ENCODE data around the gene CCT5.
"Not testable (repeated sequence)": the region's sequence is repeated elsewhere in the genome, so short reads cannot be mapped to it uniquely, and the experiment has no call there.

The CCT5 gene

DNA sequence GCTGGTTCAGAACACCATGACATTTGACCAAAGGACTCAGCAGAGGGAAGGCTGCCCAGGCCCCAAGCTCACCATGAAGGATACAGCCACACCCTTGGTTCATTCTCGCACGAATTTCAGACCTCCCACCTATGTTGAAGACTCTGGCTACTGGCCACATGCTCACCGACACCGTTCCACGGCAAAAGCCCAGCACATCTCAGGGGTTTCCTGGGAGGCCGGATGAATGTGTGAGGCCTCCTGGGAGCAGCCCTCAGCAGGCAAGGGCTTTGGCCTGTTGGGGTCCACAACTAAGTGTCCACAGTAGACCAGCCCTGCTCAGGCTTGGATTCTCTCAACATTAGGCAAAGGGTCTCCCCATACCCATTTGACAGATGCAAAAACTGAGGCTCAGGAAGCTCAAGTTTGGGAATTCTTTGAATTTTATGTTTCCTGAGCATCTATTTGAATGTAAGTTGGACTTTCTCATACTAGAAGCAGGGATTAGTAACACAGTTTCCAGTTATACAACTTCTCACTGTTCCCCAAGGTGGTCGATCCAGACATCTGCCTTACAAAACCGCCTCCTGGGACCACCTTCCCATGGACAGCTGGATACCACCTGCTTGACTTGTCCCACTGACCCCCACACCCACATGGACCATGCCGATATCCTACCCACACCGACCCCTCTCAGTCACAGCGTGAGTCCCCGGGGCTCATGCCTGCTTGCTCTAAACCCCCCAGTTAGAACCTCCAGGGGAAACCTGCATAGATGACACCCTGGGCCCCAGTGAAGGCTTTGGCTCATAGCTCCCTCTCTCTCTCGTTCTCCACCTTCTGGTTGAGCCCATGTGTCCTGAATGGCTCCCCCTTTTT lies 27.9 kb downstream of the CCT5 start:
- DNase-seq (ENCODE audit: low read depth), result no peak

DNA sequence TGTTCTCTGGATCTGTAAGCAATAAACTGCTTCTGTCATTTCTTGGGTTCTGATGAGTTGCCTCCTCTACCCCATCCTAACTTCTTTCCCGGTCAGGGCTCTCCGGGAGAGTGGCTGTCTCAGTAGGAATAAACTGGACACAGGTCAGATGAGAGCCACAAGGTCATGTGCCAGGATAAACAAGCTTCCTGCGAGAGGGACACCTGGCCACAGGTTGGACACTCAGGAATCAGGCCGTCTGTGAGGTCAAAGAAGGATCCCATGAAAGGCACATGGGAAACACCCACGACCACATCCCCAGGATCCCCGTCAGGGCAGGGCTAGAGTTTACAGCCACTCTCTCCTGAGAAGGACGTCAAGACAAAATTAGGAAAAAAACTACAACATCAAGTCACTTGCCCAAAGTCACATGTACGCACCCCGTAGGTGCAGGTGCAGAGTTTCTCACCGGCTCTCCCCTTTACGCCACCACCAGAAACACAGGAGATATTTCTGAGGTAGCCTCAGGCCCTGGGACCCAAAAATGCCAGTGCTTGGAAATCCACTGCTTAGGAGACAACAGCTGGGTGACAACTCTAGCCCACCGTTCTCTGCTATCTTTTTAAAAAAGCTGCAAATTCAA lies 28.7 kb downstream of the CCT5 start:
- no peak for DNase-seq (ENCODE audit: low read depth)

DNA sequence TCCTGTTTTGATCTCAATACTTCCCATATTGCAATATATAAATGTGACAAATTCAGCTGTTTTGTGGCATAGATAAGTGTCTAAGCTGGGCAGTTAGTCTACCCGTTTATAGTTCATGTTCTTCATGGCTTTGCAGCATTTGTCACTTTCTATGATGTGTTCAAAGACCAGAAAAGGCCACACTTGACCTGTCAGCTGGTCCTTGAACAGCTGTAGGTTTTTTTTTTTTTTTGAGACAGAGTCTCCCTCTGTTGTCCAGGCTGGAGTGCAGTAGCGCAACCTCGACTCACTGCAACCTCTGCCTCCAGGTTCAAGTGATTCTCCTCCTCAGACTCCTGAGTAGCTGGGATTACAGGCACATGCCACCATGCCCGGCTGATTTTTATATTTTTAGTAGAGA lies 29.2 kb downstream of the CCT5 start:
- no peak for DNase-seq (ENCODE audit: low read depth)

DNA sequence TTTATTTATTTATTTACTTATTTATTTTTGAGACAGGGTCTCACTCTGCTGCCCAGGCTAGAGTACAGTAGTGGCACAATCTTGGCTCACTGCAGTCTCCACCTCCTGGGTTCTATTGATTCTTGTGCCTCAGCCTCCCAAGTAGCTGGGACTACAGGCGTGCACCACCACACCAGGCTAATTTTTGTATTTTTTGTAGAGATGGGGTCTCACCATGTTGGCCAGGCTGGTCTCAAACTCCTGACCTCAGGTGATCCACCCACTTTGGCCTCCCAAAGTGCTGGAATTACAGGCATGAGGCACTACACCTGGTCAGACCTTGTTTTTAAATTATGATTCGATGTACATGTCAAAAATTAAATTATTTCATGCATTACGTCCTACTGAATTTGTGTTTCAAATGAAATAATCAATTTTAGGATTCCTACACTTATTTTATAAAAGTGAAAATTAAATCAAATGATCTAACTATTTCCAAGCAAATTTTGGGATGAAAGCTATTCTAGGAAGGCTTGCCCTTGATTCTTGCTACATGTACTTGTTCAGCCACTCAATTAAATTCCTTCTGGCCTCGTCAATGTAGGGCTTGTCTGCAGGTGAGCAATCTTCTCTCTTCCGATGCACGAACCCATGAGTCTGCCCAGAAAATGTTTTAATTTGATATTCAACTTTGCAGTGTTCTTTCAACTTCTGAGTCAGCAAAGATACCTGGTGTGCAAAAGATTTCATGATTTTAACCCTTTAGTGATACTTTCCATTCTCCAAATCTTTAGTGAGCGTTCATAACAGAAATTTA lies 30.0 kb downstream of the CCT5 start:
- no peak for DNase-seq (ENCODE audit: low read depth)

DNA sequence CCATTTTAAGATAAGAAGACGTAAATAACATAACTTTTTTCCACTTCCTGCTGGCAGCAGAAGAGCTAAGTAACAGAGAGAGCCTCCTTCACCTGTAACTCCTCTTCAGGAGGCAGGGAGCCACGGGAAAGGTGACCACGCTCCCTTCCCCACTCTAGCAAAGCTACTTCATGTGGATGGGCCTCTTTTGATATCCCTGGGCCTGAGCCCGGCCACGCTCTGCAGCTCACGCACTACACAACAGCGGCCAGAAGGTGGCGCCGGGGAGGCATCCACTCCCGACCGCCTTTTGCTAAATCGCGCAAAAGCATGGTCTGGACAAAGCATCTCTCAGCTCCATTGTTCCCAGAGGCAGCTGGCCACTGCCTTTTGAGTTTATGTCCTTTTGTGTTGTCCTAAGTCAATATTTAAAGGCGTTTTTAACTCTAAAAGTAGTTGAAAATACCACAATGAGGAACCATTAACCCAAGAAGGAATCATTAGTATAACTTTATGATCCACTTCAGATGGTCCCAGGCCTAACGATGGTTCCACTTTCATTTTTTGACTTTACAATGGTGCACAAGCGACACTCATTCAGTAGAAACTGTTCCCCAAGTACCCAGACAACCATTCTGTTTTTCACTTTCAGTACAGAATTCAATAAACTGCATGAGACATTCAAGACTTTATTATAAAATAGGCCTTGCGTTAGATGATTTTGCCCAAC lies 34.0 kb downstream of the CCT5 start:
- DNase-seq (ENCODE audit: low read depth), result peak; percentile 61

DNA sequence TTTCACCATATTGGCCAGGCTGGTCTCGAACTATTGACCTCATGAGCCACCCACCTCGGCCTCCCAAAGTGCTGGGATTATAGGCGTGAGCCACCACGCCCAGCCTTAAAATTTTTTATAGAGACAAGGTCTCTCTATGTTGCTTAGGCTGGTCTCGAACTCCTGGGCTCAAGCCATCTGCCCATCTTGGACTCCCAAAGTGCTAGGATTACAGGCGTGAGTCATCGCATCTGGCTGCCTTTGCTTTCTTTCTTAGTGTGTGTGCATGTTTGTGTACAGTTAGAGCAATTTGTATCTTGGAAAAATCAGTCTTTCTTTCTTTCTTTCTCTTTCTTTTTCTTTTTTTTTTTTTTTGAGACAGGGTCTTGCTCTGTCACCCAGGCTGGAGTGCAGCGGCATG lies 35.3 kb downstream of the CCT5 start:
- DNase-seq (ENCODE audit: low read depth), result not testable (repeated sequence)

DNA sequence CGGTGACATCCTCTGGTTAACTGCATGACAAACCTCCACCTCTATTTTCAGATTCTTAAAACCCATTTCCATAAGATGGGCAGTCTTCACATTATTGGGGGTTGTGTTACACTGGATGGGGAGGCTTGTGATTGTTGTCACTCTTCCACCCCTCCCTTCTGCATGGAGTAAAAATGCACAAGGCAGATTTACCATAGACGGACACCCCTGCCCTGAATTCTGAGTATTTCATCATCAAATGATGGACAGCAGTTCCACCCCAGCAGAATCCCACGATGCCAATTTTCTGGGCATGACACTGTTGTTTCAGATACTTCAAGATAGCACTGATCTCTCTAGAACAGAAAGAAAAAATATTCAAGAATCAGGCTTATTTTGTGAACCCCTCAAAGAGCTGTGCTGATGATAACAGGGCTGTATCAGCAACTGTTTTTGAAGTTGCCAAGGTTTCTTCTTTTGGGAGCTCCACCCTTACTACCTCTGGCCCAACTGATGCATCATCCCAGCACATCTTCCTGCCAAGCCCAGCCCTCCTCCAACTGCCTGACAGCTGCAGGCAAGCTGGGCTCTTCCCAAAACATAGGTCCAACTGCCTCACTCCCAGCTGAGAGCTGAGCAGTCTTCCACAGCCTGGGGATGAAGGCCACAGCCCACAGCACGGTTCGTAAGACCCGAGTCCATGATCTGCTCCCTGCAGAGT lies 36.2 kb downstream of the CCT5 start:
- DNase-seq (ENCODE audit: low read depth), result no peak

DNA sequence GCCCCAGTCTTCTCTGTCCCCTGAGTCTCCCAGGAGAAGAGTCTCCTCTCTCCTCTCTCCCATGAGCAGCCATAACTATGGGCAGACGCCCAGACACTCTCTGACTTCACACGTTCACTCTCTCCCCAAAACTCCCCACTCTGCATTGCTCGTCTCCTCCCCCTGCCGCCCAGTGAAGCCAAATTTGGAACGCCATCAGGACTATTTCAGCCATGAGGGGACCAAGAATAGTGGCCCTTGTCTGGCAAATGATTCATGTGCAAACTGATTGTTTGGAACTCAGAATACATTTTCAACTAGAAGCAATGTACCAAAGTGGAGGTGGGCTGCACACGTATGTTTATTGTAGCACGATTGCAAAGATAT lies 36.8 kb downstream of the CCT5 start:
- no peak for DNase-seq (ENCODE audit: low read depth)

DNA sequence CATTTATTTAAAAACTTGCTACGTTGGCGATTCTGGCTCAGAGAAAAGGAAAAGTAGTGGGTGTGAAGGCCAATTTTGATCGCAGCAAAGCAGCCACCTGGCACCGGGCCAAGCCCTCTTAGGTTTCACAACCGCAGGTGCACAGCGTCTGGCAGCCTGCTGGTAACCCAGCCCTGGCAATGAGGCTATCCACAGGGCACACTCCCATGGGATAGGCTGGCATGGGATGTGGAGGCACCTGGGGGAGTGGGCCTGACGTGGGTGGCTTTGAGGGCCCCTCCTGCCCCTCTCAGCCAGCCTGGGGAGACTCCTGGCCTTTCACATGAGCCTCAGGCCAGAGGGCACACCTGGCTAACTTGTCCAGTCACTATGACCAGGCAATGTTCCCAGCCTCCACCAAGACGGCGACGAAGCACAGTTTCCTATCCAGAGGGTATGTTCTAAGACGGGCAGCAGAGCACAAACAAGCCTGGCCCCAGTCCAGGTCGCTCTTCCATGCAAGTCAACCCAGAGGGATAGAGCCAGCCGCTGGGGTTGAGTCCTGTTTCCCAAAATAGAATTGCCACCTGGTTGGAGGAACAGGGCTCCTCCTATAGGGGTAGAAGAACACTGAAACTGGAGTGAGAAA lies 38.6 kb downstream of the CCT5 start:
- no peak for DNase-seq (ENCODE audit: low read depth)

DNA sequence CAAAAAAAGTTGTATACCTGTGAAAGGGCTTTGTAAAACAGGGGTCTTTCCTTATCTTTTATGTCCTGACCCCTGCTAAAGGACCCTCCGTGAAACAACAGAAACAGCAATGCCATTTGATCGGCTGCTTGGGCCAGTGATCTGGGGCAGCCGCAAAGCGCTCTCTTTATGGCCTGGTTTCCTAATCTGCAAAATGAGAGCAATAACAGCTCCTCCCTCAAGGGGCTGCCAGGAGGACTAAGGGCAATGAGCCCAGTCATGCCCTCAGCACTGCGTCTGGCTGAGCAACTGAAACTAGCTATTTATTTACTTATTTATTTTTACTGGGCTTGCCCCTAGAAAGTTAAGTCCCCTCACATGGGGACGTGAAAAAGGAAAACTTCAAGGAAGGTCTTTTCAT lies 39.3 kb downstream of the CCT5 start:
- DNase-seq (ENCODE audit: low read depth), result no peak

DNA sequence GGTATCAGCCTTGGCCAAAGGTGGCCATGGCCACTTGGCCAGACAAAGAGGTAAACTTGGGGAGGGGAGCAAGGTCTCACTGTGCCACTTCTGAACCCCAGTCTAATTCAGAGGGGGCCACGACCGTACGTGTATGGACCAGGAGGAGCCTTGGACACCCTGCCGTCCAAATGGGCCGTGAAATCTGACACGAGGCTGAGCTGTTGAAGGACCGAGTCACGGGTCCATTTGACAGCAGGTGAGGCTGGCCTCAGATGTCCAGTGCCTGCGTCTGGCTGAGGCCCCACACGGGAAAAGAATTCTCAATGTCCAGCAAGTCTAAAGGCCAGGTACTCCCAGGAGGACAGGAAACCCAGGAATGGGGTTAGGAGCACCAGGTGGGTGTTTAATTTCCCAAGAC lies 39.9 kb downstream of the CCT5 start:
- no peak for DNase-seq (ENCODE audit: low read depth)

DNA sequence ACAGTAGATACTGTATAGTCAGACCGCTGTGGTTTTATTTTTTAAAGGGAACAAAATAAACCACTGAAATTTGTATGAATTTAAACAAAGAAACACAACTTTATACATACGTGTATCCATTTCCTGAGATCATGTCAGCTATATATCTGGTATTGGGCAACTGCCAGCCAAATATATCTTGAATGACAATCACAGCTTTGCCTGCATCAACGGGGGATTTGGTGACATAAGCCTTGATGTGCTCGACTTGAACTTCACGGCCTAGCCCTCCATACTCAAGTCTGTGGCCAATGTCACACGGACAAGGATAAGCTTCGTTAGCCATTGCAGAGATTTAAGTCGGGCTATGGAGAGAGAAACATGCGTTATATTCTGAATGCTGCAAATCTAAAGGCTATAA lies 40.4 kb downstream of the CCT5 start:
- no peak for DNase-seq (ENCODE audit: low read depth)

DNA sequence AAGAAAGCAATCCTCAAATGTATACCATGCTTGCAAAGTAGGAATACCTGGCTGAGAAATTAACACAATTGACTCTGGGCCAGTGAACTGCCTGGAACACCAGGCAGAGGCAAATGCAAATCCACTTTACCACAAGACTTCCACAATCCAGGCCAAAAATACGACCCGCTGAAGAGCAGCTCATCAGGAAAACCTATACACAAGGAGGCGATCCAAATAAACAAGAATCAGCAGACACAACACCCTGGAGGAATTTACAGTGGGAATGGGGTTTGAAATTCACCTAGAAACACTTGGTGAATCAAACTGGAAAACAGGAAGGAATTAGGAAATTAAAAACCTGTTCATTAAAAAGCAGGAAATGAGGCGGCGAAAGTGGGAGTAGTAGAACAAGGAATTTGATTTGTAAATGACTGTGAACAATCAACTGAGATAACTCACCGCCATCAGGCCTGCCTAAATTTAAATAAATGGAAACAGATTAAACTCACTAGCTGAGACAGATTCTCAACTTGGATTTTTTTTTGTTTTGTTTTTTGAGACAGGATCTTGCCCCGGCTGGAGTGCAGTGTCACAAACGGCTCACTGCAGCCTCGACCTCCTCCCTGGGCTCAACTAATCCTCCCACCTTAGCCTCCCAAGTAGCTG lies 41.7 kb downstream of the CCT5 start:
- DNase-seq (ENCODE audit: low read depth), result no peak

DNA sequence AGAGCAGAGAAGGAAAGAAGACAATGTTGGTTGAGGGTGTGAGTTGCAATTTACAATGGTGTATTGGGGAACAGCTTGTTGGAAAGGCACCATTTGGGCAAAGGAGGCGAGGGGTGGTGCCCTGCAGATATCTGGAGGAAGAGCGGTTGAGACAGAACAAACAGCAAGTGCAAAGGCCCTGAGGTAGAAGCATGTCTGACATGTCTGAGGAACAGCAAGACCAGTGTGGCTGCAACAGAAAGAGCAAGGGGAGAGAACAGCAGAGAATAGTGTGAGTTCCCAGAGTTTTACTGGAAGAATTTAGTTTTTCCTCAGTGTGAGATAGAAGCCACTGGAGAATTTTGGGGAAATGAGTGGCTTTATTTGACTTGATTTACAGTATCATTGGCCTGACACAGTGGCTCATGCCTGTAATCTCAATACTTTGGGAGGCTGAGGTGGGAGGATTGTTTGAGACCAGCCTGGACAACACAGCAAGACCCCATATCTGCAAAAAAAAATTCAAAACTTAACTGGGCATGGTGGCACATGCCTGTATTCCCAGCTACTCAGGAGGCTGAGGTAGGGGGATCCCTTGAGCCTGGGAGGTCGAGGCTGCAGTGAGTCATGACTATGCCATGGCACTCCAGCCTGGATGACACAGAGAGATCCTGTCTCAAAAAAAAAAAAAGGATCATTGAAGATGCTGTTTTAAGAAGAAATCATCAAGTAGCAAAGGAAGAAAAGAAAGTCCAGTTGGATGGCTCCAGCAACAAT lies 44.0 kb downstream of the CCT5 start:
- DNase-seq (ENCODE audit: low read depth), result no peak

DNA sequence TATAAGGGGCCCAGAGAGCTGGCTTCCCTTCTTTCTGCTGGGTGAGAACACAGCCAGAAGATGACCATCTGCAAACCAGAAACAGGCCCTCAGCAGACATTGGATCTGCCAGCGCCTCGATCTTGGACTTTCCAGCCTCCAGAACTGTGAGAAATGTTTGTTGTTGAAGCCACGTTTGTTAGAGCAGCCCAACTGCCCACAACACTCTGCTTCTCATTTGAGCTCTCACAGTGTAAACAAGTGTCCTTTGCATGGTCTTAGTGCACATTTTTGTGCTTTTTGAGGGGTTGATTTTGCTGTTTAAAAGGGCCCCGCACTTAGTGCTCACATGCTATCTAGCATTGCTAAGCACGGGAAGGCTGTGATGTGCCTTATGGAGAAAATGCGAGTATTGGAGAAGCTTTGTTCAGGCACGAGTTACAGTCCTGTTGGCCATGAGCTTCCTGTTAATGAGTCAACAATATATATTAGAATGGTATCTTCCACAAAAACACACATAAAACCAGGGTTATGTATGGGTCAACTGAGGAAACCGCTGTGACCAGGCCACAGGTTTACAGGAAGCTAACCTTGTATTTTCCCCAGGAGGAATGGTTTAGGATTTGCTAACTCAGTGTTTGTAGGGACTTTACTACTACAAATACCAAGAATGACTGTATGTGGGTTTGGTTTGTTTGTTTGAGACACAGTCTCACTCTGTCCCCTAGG lies 45.7 kb downstream of the CCT5 start:
- DNase-seq (ENCODE audit: low read depth), result no peak

DNA sequence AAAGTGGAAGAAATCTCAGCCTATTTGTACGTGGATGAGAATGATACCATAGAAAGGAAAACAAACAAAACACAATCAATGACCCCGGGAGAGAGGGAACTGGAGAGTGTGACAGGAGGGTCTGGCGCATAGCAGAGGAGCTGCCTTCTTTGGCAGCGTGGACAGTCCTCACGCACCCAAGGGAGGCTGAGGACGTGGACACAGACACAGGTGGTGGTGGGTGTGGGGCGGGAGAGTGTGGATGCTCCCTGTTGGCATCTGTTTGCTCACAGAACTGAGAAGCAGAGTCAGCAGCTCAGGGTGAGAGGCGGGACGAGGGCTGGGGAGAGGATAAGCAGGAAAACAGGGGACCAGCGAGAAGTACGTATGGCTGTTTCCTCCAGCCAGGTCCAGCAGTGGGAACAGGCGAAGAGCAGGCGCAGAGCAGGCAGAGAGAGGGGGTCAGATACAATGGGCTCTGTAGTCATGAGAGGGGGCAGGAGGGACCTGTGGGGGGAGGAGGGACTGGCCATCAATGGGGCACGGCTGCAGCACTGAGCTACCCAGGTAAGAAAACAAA lies 47.6 kb downstream of the CCT5 start:
- DNase-seq (ENCODE audit: low read depth), result no peak

DNA sequence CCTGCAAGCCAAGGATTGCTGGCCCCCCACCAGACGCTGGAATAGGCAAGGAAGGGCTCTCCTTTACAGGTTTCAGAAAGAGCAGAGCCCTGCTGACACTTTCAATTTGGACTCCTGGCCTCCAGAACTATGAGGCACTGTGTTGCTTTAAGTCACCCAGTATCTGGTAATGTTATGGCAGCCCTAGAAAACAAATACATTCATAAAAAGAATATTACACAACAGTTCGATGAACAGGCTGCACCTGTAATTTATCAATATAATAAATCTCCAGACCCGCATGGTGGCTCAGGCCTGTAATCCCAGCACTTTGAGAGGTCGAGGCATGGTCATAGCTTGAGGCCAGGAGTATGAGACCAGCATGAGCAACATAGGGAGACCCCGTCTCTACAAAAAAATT lies 50.2 kb downstream of the CCT5 start:
- DNase-seq (ENCODE audit: low read depth), result no peak

DNA sequence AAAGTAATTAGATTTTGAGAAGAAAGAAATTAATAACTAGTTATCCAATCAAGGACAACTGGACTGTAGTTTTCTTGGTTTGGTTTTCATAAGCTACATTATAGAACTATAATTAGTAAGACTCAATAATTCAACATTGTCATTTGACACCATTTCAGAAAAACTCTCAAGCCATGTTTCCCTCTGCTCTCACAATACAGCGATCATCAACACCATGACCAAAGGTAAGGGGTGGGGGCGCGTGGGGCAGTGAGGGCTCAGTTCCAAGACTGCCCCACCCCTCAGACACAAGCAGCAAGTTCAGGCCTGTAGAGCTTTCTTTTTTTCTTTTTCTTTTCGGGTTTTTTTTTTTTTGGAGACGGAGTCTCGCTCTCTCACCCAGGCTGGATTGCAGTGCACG lies 51.2 kb downstream of the CCT5 start:
- no peak for DNase-seq (ENCODE audit: low read depth)

All from stimulated activated CD8-positive, alpha-beta memory T cell treated with anti-CD3 and anti-CD28 coated beads, Interleukin-15, amount 100 ng/mL, for 1 hour (primary cell).